Measurements from ENCODE around the gene C19orf53.

C19orf53 gene

DNA sequence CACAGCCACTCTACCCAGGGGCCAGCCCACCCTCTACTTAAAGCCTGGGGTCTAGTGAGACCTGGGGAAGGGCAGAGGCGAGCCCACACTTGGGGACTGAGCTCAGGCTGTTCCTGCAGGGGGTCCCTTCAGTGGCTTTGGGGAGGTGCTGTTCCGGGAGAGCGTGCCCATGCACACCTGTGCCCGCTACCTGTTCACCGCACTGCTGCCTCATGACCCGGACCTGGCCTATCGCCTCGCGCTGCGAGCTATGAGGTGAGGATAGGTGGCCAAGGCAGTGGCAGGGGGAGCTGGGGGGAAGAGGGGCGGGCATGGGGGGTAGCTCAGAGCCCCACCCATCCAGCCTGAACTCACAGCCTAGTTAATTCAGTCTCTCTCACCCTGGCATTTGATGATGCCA, 45.0 kb downstream of the C19orf53 start:
- H3K27ac ChIP-seq = peak overlapping the region; percentile 50
- POLR2A ChIA-PET (ENCODE audit: low non-redundant PET) = no interaction called here
- TF ChIP-seq CTCF (conservative IDR thresholded peaks at IDR 0.05; ENCODE audit: low read depth) = no peak
- no peak for DNase-seq (ENCODE audit: low spot score)
- CTCF ChIA-PET = no interaction called here

GRCh38 chr19:13821292-13821691, 47.0 kb downstream of the C19orf53 start:
- ChIA-PET POLR2A (ENCODE audit: low non-redundant PET) (no interaction called here), CTCF (interaction anchor here (0.6 to 0.7 kb wide), 2 partner anchors 11 to 36 kb away, joined by 3 read pairs; no protein-coding TSS in a partner anchor)
- TF ChIP-seq CTCF (conservative IDR thresholded peaks at IDR 0.05; ENCODE audit: low read depth) = no peak
- H3K27ac ChIP-seq = peak overlapping the region; percentile 54
- DNase-seq (ENCODE audit: low spot score) = no peak

- POLR2A ChIA-PET (ENCODE audit: low non-redundant PET) = no interaction called here
- CTCF ChIA-PET = interaction anchor here (1.5 kb wide), 1 partner anchor 27 kb away, joined by 3 read pairs; no protein-coding TSS in a partner anchor
- no peak for DNase-seq (ENCODE audit: low spot score)
- TF ChIP-seq CTCF (conservative IDR thresholded peaks at IDR 0.05; ENCODE audit: low read depth) = no peak
- H3K27ac ChIP-seq = peak overlapping the region; percentile 57
Measured at GRCh38 chr19:13823256-13823655, 49.0 kb downstream of the C19orf53 start.

DNA sequence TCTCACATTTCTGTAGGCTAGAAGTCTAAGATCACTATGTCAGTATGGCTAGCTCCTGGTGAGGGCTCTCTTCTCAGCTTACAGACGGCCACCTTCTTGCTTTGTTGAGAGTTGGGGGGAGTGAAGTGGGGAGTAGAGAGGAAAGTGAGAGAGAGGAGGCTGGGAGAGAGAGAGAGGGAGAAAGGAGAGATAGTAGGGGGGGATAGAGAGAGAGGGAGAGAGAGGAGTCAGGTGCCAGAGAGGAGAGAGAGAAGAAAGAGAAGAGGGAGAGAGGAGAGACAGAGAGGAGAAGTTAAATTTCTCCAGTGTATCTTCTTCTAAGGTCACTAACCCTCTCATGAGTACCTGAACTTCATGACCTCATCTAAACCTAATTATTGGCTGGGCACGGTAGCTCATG, 49.6 kb downstream of the C19orf53 start:
- ChIA-PET POLR2A (ENCODE audit: low non-redundant PET) (no interaction called here), CTCF (interaction anchor here (1.5 to 1.8 kb wide), 2 partner anchors 28 to 39 kb away, joined by 3 to 9 read pairs; no protein-coding TSS in a partner anchor)
- no peak for DNase-seq (ENCODE audit: low spot score)
- TF ChIP-seq CTCF (conservative IDR thresholded peaks at IDR 0.05; ENCODE audit: low read depth) = no peak
- H3K27ac ChIP-seq = peak overlapping the region; percentile 15; the same call in 1 of the 2 replicates

DNA sequence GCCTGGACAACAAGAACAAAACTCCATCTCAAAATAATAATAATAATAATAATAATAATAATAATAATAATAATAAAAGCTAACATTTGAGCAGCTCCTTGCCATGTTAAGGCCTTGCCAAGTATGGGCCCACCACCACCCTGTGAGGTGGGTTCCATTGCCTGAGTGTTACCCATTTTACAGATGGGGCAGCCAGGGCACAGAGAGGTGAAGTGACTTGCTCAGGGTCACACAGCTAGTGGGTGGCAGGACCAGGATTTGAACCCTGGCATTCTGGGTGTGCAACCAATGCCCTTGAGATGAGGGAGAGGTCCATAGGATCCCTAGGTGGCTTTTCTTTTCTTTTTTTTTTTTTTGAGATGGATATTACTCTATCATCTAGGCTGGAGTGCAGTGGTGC, 50.4 kb downstream of the C19orf53 start:
- H3K27ac ChIP-seq = no peak overlapping the region
- no peak for DNase-seq (ENCODE audit: low spot score)
- ChIA-PET CTCF (interaction anchor here (1.5 to 1.8 kb wide), 2 partner anchors 29 to 38 kb away, joined by 3 to 9 read pairs; no protein-coding TSS in a partner anchor), POLR2A (ENCODE audit: low non-redundant PET) (no interaction called here)
- TF ChIP-seq CTCF (conservative IDR thresholded peaks at IDR 0.05; ENCODE audit: low read depth) = no peak

DNA sequence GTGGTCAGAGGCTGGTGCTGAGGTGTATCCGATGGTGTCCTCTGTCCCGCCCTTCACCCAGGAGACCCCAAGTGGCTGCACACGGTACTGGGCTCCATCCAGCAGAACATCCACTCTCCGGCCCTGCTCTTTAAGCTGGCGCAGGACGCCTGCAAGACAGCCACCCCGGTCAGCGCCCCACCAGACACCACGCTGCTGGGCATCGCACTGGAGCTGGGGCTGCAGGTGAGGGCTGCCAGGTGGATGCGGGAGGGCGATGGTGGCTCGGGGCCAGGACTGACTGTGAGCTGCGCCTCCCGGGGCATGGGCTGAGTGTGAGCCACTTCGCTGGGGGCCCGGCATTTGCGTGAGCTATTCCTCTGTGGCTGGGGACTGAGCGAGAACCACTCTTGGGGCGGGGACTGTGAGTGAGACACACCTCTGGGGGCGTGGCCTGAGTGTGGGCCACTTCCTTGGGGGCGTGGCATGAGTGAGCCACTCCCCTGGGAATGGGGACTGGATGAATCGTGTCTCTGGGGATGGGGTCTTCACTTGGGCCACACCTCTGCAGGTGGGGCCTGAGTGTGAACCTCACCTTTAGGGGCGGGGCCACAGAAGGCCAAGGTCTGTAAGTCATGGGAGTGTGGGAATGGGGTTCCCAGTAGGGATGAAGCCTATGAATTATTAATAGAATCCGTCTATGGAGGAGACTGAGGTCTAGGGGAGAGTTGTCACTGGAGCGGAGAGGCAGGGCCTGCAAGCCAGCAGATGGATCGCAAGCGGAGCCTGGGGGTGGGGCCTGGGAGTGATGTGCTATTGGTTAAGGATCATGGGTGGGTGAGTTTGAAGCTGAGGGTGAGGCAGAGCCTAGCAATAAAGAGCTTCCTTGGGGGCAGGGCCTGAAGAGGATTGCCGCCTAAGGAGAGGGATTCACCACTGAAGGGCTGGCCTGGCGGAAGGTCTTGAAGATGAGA, 51.5 kb downstream of the C19orf53 start:
- ChIA-PET CTCF (interaction anchor here (1.0 to 1.8 kb wide), 2 partner anchors 37 kb away, joined by 3 to 9 read pairs; no protein-coding TSS in a partner anchor), POLR2A (ENCODE audit: low non-redundant PET) (interaction anchor here (0.5 kb wide), 1 partner anchor 14 kb away, joined by 4 read pairs; no protein-coding TSS in a partner anchor)
- no peak for DNase-seq (ENCODE audit: low spot score)
- no peak for TF ChIP-seq CTCF (conservative IDR thresholded peaks at IDR 0.05; ENCODE audit: low read depth)
- H3K27ac ChIP-seq = peak overlapping the region; percentile 100

All from RWPE1 (cell line).